Neural progenitor cell (in vitro differentiated cells): ENCODE data around the gene AHNAK2. TPM values are rescaled to one million over a fixed set of nuclear protein-coding genes. Genes with fewer than 3 reads are reported as not detected.

Experiments
- DNase-seq: peaks from one replicate; pipeline ENCODE4 v3.0.0-alpha.2; 2016; ENCODE audit warnings: low spot score
- H2AFZ ChIP-seq: fragments of 200-600 bp; sonication (generic); replicated peaks from 2 replicates; pipeline ENCODE4 v1.6.1; 2016; ENCODE audit warnings: antibody characterized with exemption
- H3F3A ChIP-seq: fragments of 200-600 bp; sonication (generic); 2 replicates; pipeline ENCODE4 v1.6.1; 2016; ENCODE audit warnings: antibody characterized with exemption, low read depth
- H3K27ac ChIP-seq: fragments of 200-600 bp; sonication (generic); 2 replicates; pipeline ENCODE4 v1.5.1; 2016; ENCODE audit warnings: mild to moderate bottlenecking
- H3K27me3 ChIP-seq: fragments of 200-600 bp; sonication (generic); 2 replicates; pipeline ENCODE4 v1.6.1; 2016; ENCODE audit warnings: mild to moderate bottlenecking, moderate library complexity
- H3K36me3 ChIP-seq: fragments of 200-600 bp; sonication (generic); 2 replicates; pipeline ENCODE4 v1.5.1; 2016
- H3K4me1 ChIP-seq: fragments of 200-600 bp; sonication (generic); 2 replicates; pipeline ENCODE4 v1.6.1; 2016; ENCODE audit warnings: mixed run types
- H3K4me2 ChIP-seq: fragments of 200-600 bp; sonication (generic); 2 replicates; pipeline ENCODE4 v1.6.1; 2016
- H3K4me3 ChIP-seq: fragments of 200-600 bp; sonication (generic); 2 replicates; pipeline ENCODE4 v1.5.1; 2016
- H3K79me2 ChIP-seq: fragments of 200-600 bp; sonication (generic); 2 replicates; pipeline ENCODE4 v1.6.1; 2016; ENCODE audit warnings: low read depth
- H3K9ac ChIP-seq: fragments of 200-600 bp; sonication (generic); 2 replicates; pipeline ENCODE4 v1.6.1; 2016
- H3K9me3 ChIP-seq: fragments of 200-600 bp; sonication (generic); 2 replicates; pipeline ENCODE4 v1.5.1; 2016; ENCODE audit warnings: low read depth
- H4K20me1 ChIP-seq: fragments of 200-600 bp; sonication (generic); 2 replicates; pipeline ENCODE4 v1.6.1; 2016; ENCODE audit warnings: low read depth
- H3K27ac Mint-ChIP-seq: 3 replicates; pipeline ENCODE4 v1.8.0; 2021; ENCODE audit warnings: mixed read lengths
- H3K27me3 Mint-ChIP-seq: 2 replicates; pipeline ENCODE4 v1.8.0; 2022; ENCODE audit warnings: low read depth, mild to moderate bottlenecking, inconsistent platforms, moderate library complexity, mixed read lengths; ENCODE audit not compliant: insufficient read depth
- H3K36me3 Mint-ChIP-seq: 3 replicates; pipeline ENCODE4 v1.8.0; 2021; ENCODE audit warnings: mixed read lengths
- H3K4me1 Mint-ChIP-seq: 3 replicates; pipeline ENCODE4 v1.8.0; 2021; ENCODE audit warnings: mixed read lengths
- H3K4me3 Mint-ChIP-seq: 3 replicates; pipeline ENCODE4 v1.8.0; 2021; ENCODE audit warnings: mild to moderate bottlenecking, moderate library complexity, mixed read lengths
- H3K9me3 Mint-ChIP-seq: 3 replicates; pipeline ENCODE4 v1.8.0; 2020; ENCODE audit warnings: mixed read lengths
- EZH2 ChIP-seq: fragments of 200-600 bp; sonication (generic); IDR thresholded peaks from 2 replicates; pipeline ENCODE4 v1.6.1; 2017; ENCODE audit warnings: antibody characterized with exemption, mild to moderate bottlenecking, moderate library complexity
- EZH2phosphoT487 ChIP-seq: fragments of 200-600 bp; sonication (generic); IDR thresholded peaks from 2 replicates; pipeline ENCODE4 v1.6.1; 2017; ENCODE audit warnings: antibody characterized with exemption
- total RNA-seq: library from RNA; depleted of rRNA; stranded (reverse); fragments of >200 nt; gene quantifications from 2 replicates; pipeline ENCODE4 v1.2.3, GENCODE V29; 2015; ENCODE audit warnings: low replicate concordance
- TF ChIP-seq, protein P1 (sequence below): fragments of 200-600 bp; sonication (generic); IDR thresholded peaks from 2 replicates; pipeline ENCODE4 v1.5.1; 2017; ENCODE audit warnings: antibody characterized with exemption, mild to moderate bottlenecking

Gene AHNAK2
- total RNA-seq, 1 donor from 2014 or later = 0.77 TPM

DNA sequence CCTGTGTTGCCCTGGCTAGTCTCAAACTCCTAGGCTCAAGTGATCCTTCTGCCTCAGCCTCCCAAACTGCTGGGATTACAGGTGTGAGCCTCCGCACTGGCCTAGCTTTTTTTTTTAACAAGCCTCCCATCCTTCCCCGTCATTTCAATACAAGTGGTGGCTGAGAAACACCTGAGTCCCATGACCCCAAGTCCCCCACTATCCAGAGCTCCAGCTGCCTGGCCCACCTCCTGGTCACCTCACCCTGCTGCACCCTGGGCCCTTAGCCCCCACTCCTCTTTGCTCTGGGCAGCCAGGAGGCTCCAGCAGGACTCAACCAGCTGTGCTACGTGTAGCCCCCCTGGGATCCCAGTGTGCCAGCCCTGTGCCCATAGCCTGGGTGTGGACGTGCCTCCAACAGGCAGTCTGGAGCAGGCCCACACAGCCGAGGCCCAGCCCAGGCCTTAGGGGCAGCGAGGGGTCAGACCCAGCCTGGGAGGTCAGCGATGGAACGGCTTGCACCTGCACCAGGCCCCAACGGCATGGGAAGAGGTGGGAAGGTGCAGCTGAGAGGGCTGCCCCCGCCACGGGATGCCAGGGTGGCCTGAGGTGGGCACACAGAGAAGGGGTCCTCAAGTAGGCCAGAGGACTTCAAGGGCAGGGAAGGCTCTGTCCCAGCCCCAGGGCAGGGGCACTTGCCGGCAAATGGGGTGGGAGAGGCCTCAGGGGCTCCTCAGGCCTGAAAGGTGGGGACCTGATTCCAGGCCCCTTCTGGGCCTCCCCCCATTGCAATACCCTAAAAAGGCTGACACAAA, 6.5 kb downstream of the AHNAK2 start:
- H3K9me3 Mint-ChIP-seq = no peaks in the 10 kb centered on the region
- Histone ChIP-seq H3K4me3 (no peak overlapping the region), H3K9me3 (no peaks in the 10 kb centered on the region), H3F3A (peaks cover 11% of the 10 kb centered on the region), H3K4me1 (peaks cover 30% of the 10 kb centered on the region), H3K27me3 (peaks cover 25% of the 10 kb centered on the region), H3K79me2 (no peaks in the 10 kb centered on the region), H2AFZ (no peak overlapping the region), H4K20me1 (peaks cover 5% of the 10 kb centered on the region), H3K9ac (no peak overlapping the region), H3K27ac (no peak overlapping the region), H3K36me3 (no peaks in the 10 kb centered on the region), H3K4me2 (no peak overlapping the region)
- H3K36me3 Mint-ChIP-seq = no peaks in the 10 kb centered on the region
- peak overlapping the region; percentile 41 for H3K4me3 Mint-ChIP-seq
- peaks cover 13% of the 10 kb centered on the region for H3K27me3 Mint-ChIP-seq
- TF ChIP-seq EZH2 (no peak), EZH2phosphoT487 (no peak)
- TF ChIP-seq, protein P1, sequence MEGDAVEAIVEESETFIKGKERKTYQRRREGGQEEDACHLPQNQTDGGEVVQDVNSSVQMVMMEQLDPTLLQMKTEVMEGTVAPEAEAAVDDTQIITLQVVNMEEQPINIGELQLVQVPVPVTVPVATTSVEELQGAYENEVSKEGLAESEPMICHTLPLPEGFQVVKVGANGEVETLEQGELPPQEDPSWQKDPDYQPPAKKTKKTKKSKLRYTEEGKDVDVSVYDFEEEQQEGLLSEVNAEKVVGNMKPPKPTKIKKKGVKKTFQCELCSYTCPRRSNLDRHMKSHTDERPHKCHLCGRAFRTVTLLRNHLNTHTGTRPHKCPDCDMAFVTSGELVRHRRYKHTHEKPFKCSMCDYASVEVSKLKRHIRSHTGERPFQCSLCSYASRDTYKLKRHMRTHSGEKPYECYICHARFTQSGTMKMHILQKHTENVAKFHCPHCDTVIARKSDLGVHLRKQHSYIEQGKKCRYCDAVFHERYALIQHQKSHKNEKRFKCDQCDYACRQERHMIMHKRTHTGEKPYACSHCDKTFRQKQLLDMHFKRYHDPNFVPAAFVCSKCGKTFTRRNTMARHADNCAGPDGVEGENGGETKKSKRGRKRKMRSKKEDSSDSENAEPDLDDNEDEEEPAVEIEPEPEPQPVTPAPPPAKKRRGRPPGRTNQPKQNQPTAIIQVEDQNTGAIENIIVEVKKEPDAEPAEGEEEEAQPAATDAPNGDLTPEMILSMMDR = no peak
- peak overlapping the region; percentile 46 for H3K27ac Mint-ChIP-seq
- DNase-seq = no peak
- peaks cover 29% of the 10 kb centered on the region for H3K4me1 Mint-ChIP-seq

DNA sequence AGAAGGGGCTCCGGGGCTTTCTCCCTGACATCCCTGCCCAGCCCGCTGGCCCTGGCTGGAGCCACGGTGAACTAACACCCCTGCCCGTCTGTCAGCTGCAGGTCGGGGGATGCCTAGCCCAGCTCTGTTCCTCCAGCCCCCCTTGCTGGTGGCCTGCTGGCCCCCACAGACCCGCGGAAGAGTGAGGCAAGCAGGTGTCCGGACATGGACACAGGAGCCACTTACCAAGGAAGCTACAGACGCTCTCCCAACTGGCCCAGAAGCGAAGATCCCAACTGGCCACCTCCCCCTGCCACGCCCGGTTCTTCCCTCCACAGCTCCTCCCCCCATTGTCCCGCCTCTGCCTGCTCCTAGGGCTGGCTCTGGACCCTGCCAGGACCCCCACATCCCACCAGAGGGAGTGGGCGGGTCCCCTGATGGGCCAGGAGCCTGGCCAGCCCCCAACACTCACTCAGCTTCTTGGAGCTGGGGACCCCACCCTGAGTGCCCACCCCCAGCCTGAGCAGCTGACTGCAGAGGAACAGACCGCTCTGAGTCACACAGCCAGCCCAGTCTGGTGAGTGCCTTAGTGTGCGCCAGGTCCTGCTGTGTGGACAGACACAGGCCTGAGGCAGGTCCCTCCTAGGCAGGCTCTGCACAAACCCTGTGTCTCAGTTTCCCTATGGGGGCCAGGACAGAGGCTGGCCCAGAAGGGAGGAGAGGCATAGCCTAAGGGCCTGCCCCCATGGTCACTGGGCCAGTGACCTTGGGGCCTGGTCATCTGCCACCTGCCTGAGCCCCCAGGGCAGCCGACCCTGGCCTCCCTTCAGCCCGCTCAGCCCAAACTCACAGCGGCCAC, 7.7 kb downstream of the AHNAK2 start:
- Mint-ChIP-seq H3K27me3 (peaks cover 8% of the 10 kb centered on the region), H3K4me3 (no peak overlapping the region), H3K27ac (no peak overlapping the region), H3K9me3 (no peaks in the 10 kb centered on the region), H3K36me3 (no peaks in the 10 kb centered on the region), H3K4me1 (peaks cover 19% of the 10 kb centered on the region)
- DNase-seq = peak; percentile 48
- Histone ChIP-seq H3F3A (peaks cover 11% of the 10 kb centered on the region), H3K27me3 (peaks cover 22% of the 10 kb centered on the region), H3K9ac (no peak overlapping the region), H2AFZ (no peak overlapping the region), H3K9me3 (no peaks in the 10 kb centered on the region), H3K79me2 (no peaks in the 10 kb centered on the region), H3K27ac (no peak overlapping the region), H3K36me3 (no peaks in the 10 kb centered on the region), H3K4me3 (no peak overlapping the region), H3K4me2 (no peak overlapping the region), H4K20me1 (no peaks in the 10 kb centered on the region), H3K4me1 (peaks cover 30% of the 10 kb centered on the region)
- no peak for TF ChIP-seq EZH2
- no peak for TF ChIP-seq EZH2phosphoT487
- TF ChIP-seq, protein P1 = no peak

DNA sequence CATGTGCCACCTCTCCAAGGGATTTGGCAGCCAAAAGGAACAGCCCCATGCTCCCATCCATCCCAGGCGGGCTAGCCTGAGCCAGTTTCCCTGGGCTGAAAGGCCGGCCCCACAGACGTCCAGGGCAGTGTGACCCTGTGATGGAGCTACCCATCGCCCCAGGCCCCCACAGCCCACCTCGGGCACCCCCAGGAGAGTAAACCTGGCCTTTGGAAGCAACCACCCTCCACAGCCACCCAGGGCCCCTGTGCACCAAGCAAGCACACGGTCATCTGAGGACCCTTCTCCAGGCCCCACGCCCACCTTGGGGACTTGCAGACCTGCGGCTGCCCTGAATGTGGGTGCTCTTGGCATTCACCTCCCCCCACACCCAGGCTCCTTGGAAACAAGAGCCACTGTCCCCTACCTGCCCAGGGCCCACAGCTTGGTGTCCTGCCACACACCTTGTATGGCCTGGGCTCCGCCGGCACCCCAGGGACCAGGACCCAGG, 8.4 kb downstream of the AHNAK2 start:
- Histone ChIP-seq H3K4me2 (no peak overlapping the region), H2AFZ (no peak overlapping the region), H3K27ac (no peak overlapping the region), H3K4me3 (no peak overlapping the region), H3K4me1 (peaks cover 30% of the 10 kb centered on the region), H3K9me3 (no peaks in the 10 kb centered on the region), H3K9ac (no peak overlapping the region), H4K20me1 (no peaks in the 10 kb centered on the region), H3K27me3 (peaks cover 22% of the 10 kb centered on the region), H3F3A (peaks cover 11% of the 10 kb centered on the region), H3K79me2 (no peaks in the 10 kb centered on the region), H3K36me3 (no peaks in the 10 kb centered on the region)
- H3K36me3 Mint-ChIP-seq = no peaks in the 10 kb centered on the region
- peaks cover 9% of the 10 kb centered on the region for H3K27me3 Mint-ChIP-seq
- H3K4me3 Mint-ChIP-seq = no peak overlapping the region
- no peaks in the 10 kb centered on the region for H3K9me3 Mint-ChIP-seq
- H3K27ac Mint-ChIP-seq = no peak overlapping the region
- TF ChIP-seq EZH2 (no peak), EZH2phosphoT487 (no peak)
- TF ChIP-seq, protein P1 = no peak
- peaks cover 18% of the 10 kb centered on the region for H3K4me1 Mint-ChIP-seq
- DNase-seq = no peak
